SU-DHL-6 (cell line): ENCODE measurements around the gene RRP15.

Source experiments
- H2AFZ ChIP-seq: fragments of 200-600 bp; sonication (generic); 2 replicates; pipeline ENCODE4 v1.6.1; 2014; ENCODE audit warnings: low read depth, mild to moderate bottlenecking, moderate library complexity, mixed read lengths, antibody characterized with exemption, low read length; ENCODE audit not compliant: severe bottlenecking
- H3F3A ChIP-seq: fragments of 200-600 bp; shearing (Covaris generic); 2 replicates; pipeline ENCODE4 v1.6.0; 2016; ENCODE audit warnings: antibody characterized with exemption, mild to moderate bottlenecking; ENCODE audit not compliant: insufficient read depth
- H3K27ac ChIP-seq: fragments of 200-600 bp; sonication (generic); 2 replicates; pipeline ENCODE4 v1.5.1; 2016; ENCODE audit warnings: low read depth, mild to moderate bottlenecking, low read length, moderate library complexity, mixed read lengths
- H3K27me3 ChIP-seq: fragments of 200-600 bp; sonication (generic), shearing (Covaris generic); 2 replicates; pipeline ENCODE4 v1.6.0; 2014; ENCODE audit warnings: mild to moderate bottlenecking, low read length
- H3K36me3 ChIP-seq: fragments of 200-600 bp; sonication (generic); 2 replicates; pipeline ENCODE4 v1.6.1; 2014; ENCODE audit warnings: mild to moderate bottlenecking, low read length, mixed read lengths
- H3K4me2 ChIP-seq: fragments of 300-600, 200-600 bp; shearing (Covaris generic), sonication (generic); 2 replicates; pipeline ENCODE4 v1.6.0; 2014; ENCODE audit warnings: low read length, low read depth, mild to moderate bottlenecking; ENCODE audit not compliant: poor library complexity, severe bottlenecking
- H3K4me3 ChIP-seq: fragments of 200-600 bp; sonication (generic); 2 replicates; pipeline ENCODE4 v1.5.1; 2014; ENCODE audit warnings: antibody characterized with exemption, low read length, mild to moderate bottlenecking, mixed read lengths; ENCODE audit not compliant: insufficient read depth, poor library complexity, severe bottlenecking
- H3K79me2 ChIP-seq: fragments of 200-600 bp; sonication (generic); 2 replicates; pipeline ENCODE4 v1.6.1; 2014; ENCODE audit warnings: mild to moderate bottlenecking, low read length, moderate library complexity; ENCODE audit not compliant: insufficient read depth
- H3K9ac ChIP-seq: fragments of 200-600 bp; sonication (generic); 2 replicates; pipeline ENCODE4 v1.7.0; 2014; ENCODE audit warnings: mild to moderate bottlenecking, low read length
- H3K9me2 ChIP-seq: fragments of 200-600 bp; sonication (generic); replicated peaks from 2 replicates; pipeline ENCODE4 v1.6.1; 2014; ENCODE audit warnings: low read length; ENCODE audit not compliant: insufficient read depth
- H3K9me3 ChIP-seq: fragments of 200-600 bp; sonication (generic); 2 replicates; pipeline ENCODE4 v1.6.1; 2014; ENCODE audit warnings: low read length, mixed read lengths; ENCODE audit not compliant: insufficient read depth
- H4K20me1 ChIP-seq: fragments of 200-600 bp; sonication (generic); 2 replicates; pipeline ENCODE4 v1.6.1; 2014; ENCODE audit warnings: low read depth, mild to moderate bottlenecking, antibody characterized with exemption, low read length, moderate library complexity, mixed read lengths
- CTCF ChIP-seq: fragments of 200-600 bp; sonication (generic); IDR thresholded peaks from one replicate; pipeline ENCODE4 v1.5.1; 2017; ENCODE audit warnings: antibody characterized with exemption, mild to moderate bottlenecking, low read length, moderate library complexity; ENCODE audit not compliant: insufficient read depth, poor library complexity, severe bottlenecking
- EZH2phosphoT487 ChIP-seq: fragments of 200-600 bp; sonication (generic), shearing (Covaris generic); conservative IDR thresholded peaks from 2 replicates; pipeline ENCODE4 v1.6.1; 2018; ENCODE audit warnings: mild to moderate bottlenecking, antibody characterized with exemption, low read length, moderate library complexity, mixed read lengths

Gene RRP15

GRCh38 chr1:218361298-218362065 lies 76.4 kb downstream of the RRP15 start:
- Histone ChIP-seq H3K4me2 (no peak overlapping the region), H3K4me3 (no peak overlapping the region), H4K20me1 (no peaks in the 10 kb centered on the region), H3K27me3 (no peaks in the 10 kb centered on the region), H3K27ac (no peak overlapping the region), H3K36me3 (no peaks in the 10 kb centered on the region), H3K9ac (no peak overlapping the region), H2AFZ (no peak overlapping the region), H3K9me2 (no peaks in the 10 kb centered on the region), H3K79me2 (no peaks in the 10 kb centered on the region), H3K9me3 (no peaks in the 10 kb centered on the region), H3F3A (no peaks in the 10 kb centered on the region)
- no peak for TF ChIP-seq EZH2phosphoT487
- TF ChIP-seq CTCF: no peak

GRCh38 chr1:218362418-218363076 lies 77.5 kb downstream of the RRP15 start:
- no peak for TF ChIP-seq CTCF
- no peak for TF ChIP-seq EZH2phosphoT487
- no peak overlapping the region for H3K4me2 ChIP-seq
- H4K20me1 ChIP-seq: no peaks in the 10 kb centered on the region
- H3K27ac ChIP-seq: no peak overlapping the region
- H2AFZ ChIP-seq: no peak overlapping the region
- no peaks in the 10 kb centered on the region for H3K27me3 ChIP-seq
- H3K9me3 ChIP-seq: no peaks in the 10 kb centered on the region
- no peaks in the 10 kb centered on the region for H3F3A ChIP-seq
- H3K36me3 ChIP-seq: no peaks in the 10 kb centered on the region
- H3K79me2 ChIP-seq: no peaks in the 10 kb centered on the region
- H3K9ac ChIP-seq: no peak overlapping the region
- H3K9me2 ChIP-seq: no peaks in the 10 kb centered on the region
- H3K4me3 ChIP-seq: no peak overlapping the region

- H3K27ac ChIP-seq: no peak overlapping the region
- H3K79me2 ChIP-seq: no peaks in the 10 kb centered on the region
- no peaks in the 10 kb centered on the region for H3K36me3 ChIP-seq
- H3K9ac ChIP-seq: no peak overlapping the region
- H2AFZ ChIP-seq: no peak overlapping the region
- no peaks in the 10 kb centered on the region for H3F3A ChIP-seq
- H3K4me3 ChIP-seq: no peak overlapping the region
- no peak overlapping the region for H3K4me2 ChIP-seq
- H4K20me1 ChIP-seq: no peaks in the 10 kb centered on the region
- H3K9me2 ChIP-seq: no peaks in the 10 kb centered on the region
- no peaks in the 10 kb centered on the region for H3K27me3 ChIP-seq
- no peaks in the 10 kb centered on the region for H3K9me3 ChIP-seq
- TF ChIP-seq EZH2phosphoT487 (no peak), CTCF (no peak)
These were observed 78.0 kb downstream of the RRP15 start for GRCh38 chr1:218363141-218363540.
